H1 (cell line): ENCODE data around the gene SOX6. TPM values are rescaled to one million over a fixed set of nuclear protein-coding genes. Genes with fewer than 3 reads are reported as not detected.

ENCODE experiments used
- CTCF ChIA-PET: fragments of 300-600 bp; sonication (Branson Sonifier 250); formaldehyde crosslinking; loops from one replicate; lab custom pipeline; 2021; ENCODE audit not compliant: partially characterized antibody; lab: Charles Lee
- POLR2A ChIA-PET: fragments of 300-600 bp; sonication (Branson Sonifier 250); formaldehyde crosslinking; loops from one replicate; lab custom pipeline; 2021; ENCODE audit warnings: inconsistent platforms; ENCODE audit not compliant: partially characterized antibody; lab: Charles Lee
- DNase-seq, 2 experiments: peaks; one replicate each; pipeline versions ENCODE4 v3.0.0 to v3.0.0-alpha.2; 2010 to 2022; ENCODE audit warnings: low spot score in 2 of 2, low read depth in 1 of 2, mixed read lengths in 1 of 2
- FAIRE-seq: peaks from 2 replicates; lab custom pipeline; 2011; peaks lifted over from hg19 to GRCh38; lab: Jason Lieb, UNC
- H2AFZ ChIP-seq: 2 replicates; pipeline ENCODE4 v1.8.1; 2012; ENCODE audit warnings: low read length, inconsistent platforms
- H2AK5ac ChIP-seq: 2 replicates; pipeline ENCODE4 v1.6.1; 2013; ENCODE audit warnings: low read depth, low read length
- H2BK120ac ChIP-seq: replicated peaks from 2 replicates; pipeline ENCODE3; 2013; ENCODE audit warnings: low read depth, low read length, inconsistent platforms
- H2BK12ac ChIP-seq: 2 replicates; pipeline ENCODE4 v1.6.1; 2013; ENCODE audit warnings: low read depth, low read length
- H2BK15ac ChIP-seq: 2 replicates; pipeline ENCODE4 v1.6.1; 2013; ENCODE audit warnings: low read length
- H2BK20ac ChIP-seq: 2 replicates; pipeline ENCODE4 v1.6.1; 2013; ENCODE audit warnings: low read length
- H2BK5ac ChIP-seq: 2 replicates; pipeline ENCODE4 v1.6.1; 2013; ENCODE audit warnings: low read depth, low read length
- H3K14ac ChIP-seq: 2 replicates; pipeline ENCODE4 v1.6.1; 2013; ENCODE audit warnings: inconsistent platforms; ENCODE audit not compliant: insufficient read length
- H3K18ac ChIP-seq: 2 replicates; pipeline ENCODE4 v1.6.1; 2013; ENCODE audit warnings: low read length; ENCODE audit errors: extremely low read depth
- H3K23ac ChIP-seq: 2 replicates; pipeline ENCODE4 v1.6.1; 2013; ENCODE audit warnings: inconsistent platforms; ENCODE audit not compliant: insufficient read length
- H3K23me2 ChIP-seq: 2 replicates; pipeline ENCODE4 v1.6.1; 2013; ENCODE audit warnings: low read depth, low read length
- H3K27ac ChIP-seq: 2 replicates; pipeline ENCODE4 v1.6.1; 2011; ENCODE audit warnings: low read depth, low read length, inconsistent platforms
- H3K27me3 ChIP-seq, 4 experiments: replicated peaks in 1 of 4; 1 replicate in 1 of 4; 2 replicates in 3 of 4; pipeline versions ENCODE4 v1.6.1 to v1.8.1; 2011 to 2013; ENCODE audit warnings: low read length in 3 of 4, mild to moderate bottlenecking in 3 of 4, inconsistent platforms in 2 of 4, mixed read lengths in 2 of 4, moderate library complexity in 1 of 4; ENCODE audit not compliant: control insufficient read depth in 3 of 4, insufficient read depth in 3 of 4; ENCODE audit errors: extremely low read depth in 1 of 4
- H3K36me3 ChIP-seq, 4 experiments: 2 replicates each; pipeline versions ENCODE4 v1.6.1 to v1.8.1; 2011 to 2013; ENCODE audit warnings: mild to moderate bottlenecking in 4 of 4, low read length in 3 of 4, moderate library complexity in 2 of 4, control low read depth in 1 of 4, inconsistent platforms in 1 of 4; ENCODE audit not compliant: insufficient read depth in 4 of 4, control insufficient read depth in 2 of 4
- H3K4ac ChIP-seq: replicated peaks from 2 replicates; pipeline ENCODE3; 2013; ENCODE audit warnings: low read length, low read depth, mixed read lengths, inconsistent platforms; ENCODE audit not compliant: insufficient read length
- H3K4me1 ChIP-seq, 4 experiments: replicated peaks in 1 of 4; 1 replicate in 1 of 4; 2 replicates in 3 of 4; pipeline versions ENCODE4 v1.6.1 to v1.8.1; 2011 to 2013; ENCODE audit warnings: low read length in 3 of 4, inconsistent platforms in 2 of 4, mixed read lengths in 1 of 4; ENCODE audit not compliant: insufficient read depth in 4 of 4, control insufficient read depth in 3 of 4
- H3K4me2 ChIP-seq, 2 experiments: 2 replicates each; pipeline versions ENCODE4 v1.6.1 to v1.8.1; 2011 to 2013; ENCODE audit warnings: low read depth in 2 of 2, low read length in 2 of 2, control low read depth in 1 of 2, inconsistent platforms in 1 of 2, mild to moderate bottlenecking in 1 of 2; ENCODE audit not compliant: insufficient read depth in 1 of 2
- H3K4me3 ChIP-seq, 4 experiments: fragments of 200-600, 300-600 bp in 1 of 4; sonication (generic), shearing (Covaris generic), sonication (Bioruptor Twin) in 1 of 4; 2 replicates each; pipeline versions ENCODE4 v1.5.1 to v1.8.1; 2011 to 2016; ENCODE audit warnings: low read length in 4 of 4, low read depth in 3 of 4, control low read depth in 2 of 4, inconsistent platforms in 2 of 4, mild to moderate bottlenecking in 2 of 4, mixed read lengths in 1 of 4, moderate library complexity in 1 of 4; ENCODE audit not compliant: insufficient read depth in 2 of 4; ENCODE audit errors: extremely low read depth in 1 of 4
- H3K56ac ChIP-seq: replicated peaks from 2 replicates; pipeline ENCODE3; 2013; ENCODE audit warnings: low read depth, mild to moderate bottlenecking, mixed read lengths, low read length, inconsistent platforms; ENCODE audit not compliant: insufficient read length
- H3K79me1 ChIP-seq: 2 replicates; pipeline ENCODE4 v1.6.1; 2013; ENCODE audit warnings: low read depth, low read length, control low read depth
- H3K79me2 ChIP-seq, 2 experiments: 2 replicates each; pipeline versions ENCODE4 v1.6.1 to v1.8.1; 2012 to 2013; ENCODE audit warnings: low read length in 2 of 2, mild to moderate bottlenecking in 2 of 2, inconsistent platforms in 1 of 2; ENCODE audit not compliant: insufficient read depth in 2 of 2, control insufficient read depth in 1 of 2
- H3K9ac ChIP-seq, 4 experiments: replicated peaks in 1 of 4; 1 replicate in 1 of 4; 2 replicates in 3 of 4; pipeline versions ENCODE4 v1.6.1 to v1.8.1; 2011 to 2013; ENCODE audit warnings: low read depth in 3 of 4, low read length in 3 of 4, control low read depth in 2 of 4, mild to moderate bottlenecking in 2 of 4, moderate library complexity in 2 of 4, inconsistent platforms in 1 of 4; ENCODE audit errors: extremely low read depth in 1 of 4
- H3K9me3 ChIP-seq, 2 experiments: 2 replicates each; pipeline versions ENCODE4 v1.6.1 to v1.8.1; 2012 to 2013; ENCODE audit warnings: mild to moderate bottlenecking in 2 of 2, moderate library complexity in 2 of 2, control low read depth in 1 of 2, inconsistent platforms in 1 of 2, low read depth in 1 of 2, low read length in 1 of 2, mixed read lengths in 1 of 2; ENCODE audit not compliant: insufficient read depth in 2 of 2
- H4K20me1 ChIP-seq, 2 experiments: replicated peaks in 1 of 2; 2 replicates each; pipeline versions ENCODE3 to v1.8.1; 2011 to 2013; ENCODE audit warnings: inconsistent platforms in 2 of 2, low read length in 2 of 2, mild to moderate bottlenecking in 1 of 2; ENCODE audit not compliant: insufficient read depth in 2 of 2, control insufficient read depth in 1 of 2
- H4K5ac ChIP-seq: 2 replicates; pipeline ENCODE4 v1.6.1; 2013; ENCODE audit warnings: low read length, low read depth, mixed read lengths, inconsistent platforms; ENCODE audit not compliant: insufficient read length
- H4K8ac ChIP-seq: 2 replicates; pipeline ENCODE4 v1.8.0; 2013; ENCODE audit warnings: mild to moderate bottlenecking, moderate library complexity, low read length, inconsistent platforms; ENCODE audit not compliant: insufficient read depth; ENCODE audit errors: extremely low read depth
- H4K91ac ChIP-seq: replicated peaks from 2 replicates; pipeline ENCODE3; 2013; ENCODE audit warnings: low read length, mixed read lengths, inconsistent platforms; ENCODE audit not compliant: insufficient read length
- BACH1 ChIP-seq: IDR thresholded peaks from 2 replicates; pipeline ENCODE4 v1.6.1; 2012; ENCODE audit warnings: low read length, improper control_type of control experiment
- KDM1A ChIP-seq: fragments of 200-600, 300-600 bp; sonication (generic); IDR thresholded peaks from 2 replicates; pipeline ENCODE4 v1.7.1; 2016; ENCODE audit warnings: mild to moderate bottlenecking, low read length, borderline replicate concordance
- KDM4A ChIP-seq: IDR thresholded peaks from one replicate; pipeline ENCODE4 v1.7.1; 2012; ENCODE audit warnings: low read depth, mild to moderate bottlenecking, moderate library complexity, low read length, inconsistent platforms; ENCODE audit not compliant: severe bottlenecking
- NANOG ChIP-seq: IDR thresholded peaks from 2 replicates; pipeline ENCODE4 v1.6.1; 2011; ENCODE audit warnings: low read length, low read depth, mild to moderate bottlenecking, inconsistent platforms; ENCODE audit not compliant: insufficient read depth, poor library complexity, severe bottlenecking
- SIN3A ChIP-seq, 2 experiments: IDR thresholded peaks in 1 of 2; conservative IDR thresholded peaks in 1 of 2; 2 replicates each; pipeline ENCODE4 v1.6.1; 2011 to 2012; ENCODE audit warnings: low read length in 2 of 2, improper control_type of control experiment in 1 of 2, low read depth in 1 of 2, mild to moderate bottlenecking in 1 of 2
- SP2 ChIP-seq: IDR thresholded peaks from 2 replicates; pipeline ENCODE4 v1.6.1; 2012; ENCODE audit warnings: mild to moderate bottlenecking, low read length, inconsistent platforms
- SP4 ChIP-seq: IDR thresholded peaks from 2 replicates; pipeline ENCODE4 v1.6.1; 2012; ENCODE audit warnings: low read length, inconsistent platforms
- WGBS, 2 experiments: shearing (Covaris generic) in 1 of 2; methylation state at CpG; one replicate each; pipeline versions ENCODE4 v1.1.6 to v1.1.7; 2013 to 2015; ENCODE audit warnings: low lambda C conversion rate in 2 of 2, mixed read lengths in 2 of 2, inconsistent platforms in 1 of 2, low coverage in 1 of 2, missing lambda C conversion rate in 1 of 2; ENCODE audit not compliant: insufficient replicate concordance in 2 of 2, insufficient coverage in 1 of 2, insufficient read length in 1 of 2; ENCODE audit errors: extremely low coverage in 1 of 2, missing lambda C conversion rate in 1 of 2; 5-methylcytosine and 5-hydroxymethylcytosine counted together
- polyA plus RNA-seq, 7 experiments: library from polyadenylated mRNA; depleted of rRNA in 3 of 7; stranded (reverse) in 5 of 7; unstranded in 2 of 7; fragments of >200 nt in 5 of 7; fragments of 200-250 nt in 2 of 7; gene quantifications; 1 replicate in 5 of 7; 2 replicates in 1 of 7; 4 replicates in 1 of 7; pipeline versions ENCODE4 v1.2.1 to v1.2.3, GENCODE V29; 2011 to 2013; ENCODE audit warnings: missing spikeins in 2 of 7, mixed read lengths in 2 of 7
- total RNA-seq: library from RNA; stranded (reverse); fragmentation: NEBNext Ultra II Directional; extraction: Animal tissue kit (Norgen Biotek cat#: 25700); gene quantifications from 2 replicates; pipeline ENCODE4 v1.2.1, GENCODE V29; 2021
- TF ChIP-seq, protein P1 (sequence below): IDR thresholded peaks from 2 replicates; pipeline ENCODE4 v1.6.1; 2011; ENCODE audit warnings: low read depth, mild to moderate bottlenecking, low read length; ENCODE audit not compliant: insufficient read depth
- TF ChIP-seq, protein P2 (sequence below): IDR thresholded peaks from 2 replicates; pipeline ENCODE4 v1.6.1; 2011; ENCODE audit warnings: low read length, improper control_type of control experiment

SOX6 gene
- total and polyA plus RNA-seq, 2 of the 8 experiments (the other 6 are each of a cell fraction or from before 2014, with no cell fraction given) = 0.09 TPM; not detected in 1

DNA sequence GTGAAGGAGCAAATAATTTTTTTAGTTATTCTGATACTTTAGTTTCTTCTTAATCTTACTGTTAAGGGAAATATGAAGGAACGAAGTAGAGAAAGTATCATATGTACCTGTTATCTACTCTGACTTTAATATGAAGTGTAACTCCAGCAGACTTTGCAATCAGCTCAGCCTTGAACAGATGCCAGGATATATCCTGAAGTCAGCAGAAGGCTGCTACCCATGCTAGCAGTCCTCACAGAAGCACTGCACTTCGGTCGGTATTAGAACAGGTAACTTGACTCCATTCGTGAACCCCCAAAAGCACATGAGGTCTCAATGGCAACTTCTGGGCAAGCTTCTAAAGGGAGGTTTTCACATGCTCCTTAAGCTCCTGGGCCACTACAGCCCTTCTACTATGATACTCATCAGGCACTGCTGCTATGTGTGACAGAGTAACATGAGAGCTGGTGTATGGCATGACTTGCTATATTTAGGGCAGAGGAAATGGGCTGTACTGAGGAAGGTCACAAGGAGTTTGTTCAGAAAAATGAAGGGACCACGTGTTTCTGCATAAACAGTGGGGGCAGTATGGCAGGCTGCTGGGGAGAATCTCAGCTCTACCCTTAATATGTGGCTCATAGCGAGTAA is 344.1 kb downstream of the SOX6 start:
- Histone ChIP-seq H3K23me2 (no peaks in the 10 kb centered on the region; the same call in 1 of the 2 replicates), H2BK12ac (no peak overlapping the region), H3K36me3 (no peaks in the 10 kb centered on the region), H3K4ac (no peak overlapping the region), H4K91ac (no peak overlapping the region), H4K20me1 (no peaks in the 10 kb centered on the region), H3K23ac (no peak overlapping the region), H4K8ac (no peak overlapping the region), H2BK15ac (no peak overlapping the region), H3K4me2 (no peak overlapping the region), H2AK5ac (no peak overlapping the region), H3K9ac (no peak overlapping the region), H2BK120ac (no peak overlapping the region), H3K9me3 (no peaks in the 10 kb centered on the region), H2AFZ (no peak overlapping the region), H2BK5ac (no peak overlapping the region), H3K27ac (no peak overlapping the region), H3K79me2 (no peaks in the 10 kb centered on the region), H3K27me3 (peaks cover 0 to 1% (median 0%) of the 10 kb centered on the region in 4 experiments; a peak in 1 of 7 replicates), H4K5ac (no peak overlapping the region), H3K4me3 (no peak overlapping the region), H3K18ac (no peak overlapping the region), H3K4me1 (peaks cover 0 to 2% (median 0%) of the 10 kb centered on the region in 4 experiments; a peak in 1 of 7 replicates), H3K79me1 (no peaks in the 10 kb centered on the region), H3K14ac (no peak overlapping the region), H3K56ac (no peak overlapping the region), H2BK20ac (no peak overlapping the region)
- DNase-seq (no peak), FAIRE-seq (no peak)
- ChIA-PET POLR2A (no interaction called here), CTCF (interaction anchor here (0.6 to 0.8 kb wide), 2 partner anchors 374 to 436 kb away, joined by 3 read pairs; no protein-coding TSS in a partner anchor)
- WGBS, 2 experiments = 89% methylated on average over 6 of the region's 6 CpGs; no CpG with 5 or more reads in 1 of the 2 experiments
- TF ChIP-seq BACH1 (no peak), NANOG (no peak), KDM4A (no peak), KDM1A (no peak), SP2 (no peak), SIN3A (conservative IDR thresholded peaks at IDR 0.05 in 1 of 2, IDR thresholded peaks at IDR 0.05 in 1 of 2; ENCODE audit: low read depth in 1 of 2, low read length in 2 of 2) (no peak), SP4 (no peak)
- TF ChIP-seq, protein P1, sequence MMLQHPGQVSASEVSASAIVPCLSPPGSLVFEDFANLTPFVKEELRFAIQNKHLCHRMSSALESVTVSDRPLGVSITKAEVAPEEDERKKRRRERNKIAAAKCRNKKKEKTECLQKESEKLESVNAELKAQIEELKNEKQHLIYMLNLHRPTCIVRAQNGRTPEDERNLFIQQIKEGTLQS = no peak
- TF ChIP-seq, protein P2, sequence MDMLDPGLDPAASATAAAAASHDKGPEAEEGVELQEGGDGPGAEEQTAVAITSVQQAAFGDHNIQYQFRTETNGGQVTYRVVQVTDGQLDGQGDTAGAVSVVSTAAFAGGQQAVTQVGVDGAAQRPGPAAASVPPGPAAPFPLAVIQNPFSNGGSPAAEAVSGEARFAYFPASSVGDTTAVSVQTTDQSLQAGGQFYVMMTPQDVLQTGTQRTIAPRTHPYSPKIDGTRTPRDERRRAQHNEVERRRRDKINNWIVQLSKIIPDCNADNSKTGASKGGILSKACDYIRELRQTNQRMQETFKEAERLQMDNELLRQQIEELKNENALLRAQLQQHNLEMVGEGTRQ = no peak
